MCF 10A (cell line): ENCODE results near the gene KLHL21. TPM values are rescaled to one million over a fixed set of nuclear protein-coding genes. Genes with fewer than 3 reads are reported as not detected.

Experiments used
- BruUV-seq: library from RNA; stranded (reverse); fragments of 400-500 nt; replicated peaks from 2 replicates; lab custom pipeline; 2021; lab: Mats Ljungman, UMichigan
- CTCF ChIA-PET: fragments of 300-600 bp; sonication (Branson Sonifier 250); formaldehyde crosslinking; extraction: SDS; loops from one replicate; lab custom pipeline; 2021; ENCODE audit warnings: antibody characterized with exemption, inconsistent platforms; lab: Yijun Ruan, JAX
- POLR2A ChIA-PET: fragments of 300-600, 350-650 bp; sonication (Branson Sonifier 250); formaldehyde crosslinking; extraction: SDS; loops from one replicate; lab custom pipeline; 2020; ENCODE audit warnings: antibody characterized with exemption, inconsistent platforms; lab: Yijun Ruan, JAX
- DNase-seq: peaks from one replicate; pipeline ENCODE4 v3.0.0-alpha.2; 2018; ENCODE audit not compliant: unreplicated experiment
- H3K27ac Mint-ChIP-seq: one replicate; pipeline ENCODE4 v1.8.0; 2022; ENCODE audit warnings: mild to moderate bottlenecking, low read depth, mixed read lengths; ENCODE audit not compliant: unreplicated experiment
- H3K27me3 Mint-ChIP-seq: one replicate; pipeline ENCODE4 v1.8.0; 2022; ENCODE audit warnings: mixed read lengths; ENCODE audit not compliant: insufficient read depth, unreplicated experiment
- H3K36me3 Mint-ChIP-seq: one replicate; pipeline ENCODE4 v1.8.0; 2022; ENCODE audit warnings: mild to moderate bottlenecking, moderate library complexity, mixed read lengths; ENCODE audit not compliant: insufficient read depth, unreplicated experiment
- H3K4me1 Mint-ChIP-seq: one replicate; pipeline ENCODE4 v1.8.0; 2022; ENCODE audit warnings: mixed read lengths; ENCODE audit not compliant: insufficient read depth, unreplicated experiment
- H3K4me3 Mint-ChIP-seq: one replicate; pipeline ENCODE4 v1.8.0; 2022; ENCODE audit warnings: mild to moderate bottlenecking, moderate library complexity, mixed read lengths; ENCODE audit not compliant: unreplicated experiment
- H3K9me3 Mint-ChIP-seq: one replicate; pipeline ENCODE4 v1.8.0; 2022; ENCODE audit warnings: mixed read lengths; ENCODE audit not compliant: unreplicated experiment
- CTCF ChIP-seq: fragments of 200-600 bp; IDR thresholded peaks from one replicate; pipeline ENCODE4 v1.8.0; 2022; ENCODE audit warnings: antibody characterized with exemption, mild to moderate bottlenecking; ENCODE audit not compliant: unreplicated experiment
- intact Hi-C: fragments of 100-400 bp; cut with micrococcal nuclease; formaldehyde crosslinking; loops from 2 replicates; pipeline ENCODE4 v1.14.1; 2022
- total RNA-seq: library from RNA; stranded (reverse); gene quantifications from 2 replicates; pipeline ENCODE4 v1.2.3, GENCODE V29; 2022

KLHL21 gene
- total RNA-seq, 1 experiment from 2014 or later, result 14.0 TPM

- Mint-ChIP-seq H3K4me1 (peaks cover 10% of the 10 kb centered on the region), H3K36me3 (peaks cover 81% of the 10 kb centered on the region), H3K4me3 (no peak overlapping the region), H3K9me3 (no peaks in the 10 kb centered on the region), H3K27ac (no peak overlapping the region), H3K27me3 (no peaks in the 10 kb centered on the region)
- POLR2A ChIA-PET, result interaction anchor here (1.3 kb wide), 1 partner anchor 14 kb away, joined by 3 read pairs; no protein-coding TSS in a partner anchor
- CTCF ChIA-PET, result no interaction called here
- DNase-seq, result no peak
- intact Hi-C loops, result no loop called here
- no TSS peak for BruUV-seq
- TF ChIP-seq CTCF, result no peak
Measured at GRCh38 chr1:6592441-6592840, 10.2 kb downstream of the KLHL21 start.

GRCh38 chr1:6591644-6592043 is 11.0 kb downstream of the KLHL21 start:
- intact Hi-C loops, result no loop called here
- Mint-ChIP-seq H3K4me1 (peaks cover 17% of the 10 kb centered on the region), H3K36me3 (peaks cover 73% of the 10 kb centered on the region), H3K4me3 (no peak overlapping the region), H3K27ac (no peak overlapping the region), H3K9me3 (no peaks in the 10 kb centered on the region), H3K27me3 (no peaks in the 10 kb centered on the region)
- no peak for TF ChIP-seq CTCF
- no peak for DNase-seq
- ChIA-PET POLR2A (interaction anchor here (1.3 kb wide), 1 partner anchor 15 kb away, joined by 3 read pairs; no protein-coding TSS in a partner anchor), CTCF (no interaction called here)
- BruUV-seq, result no TSS peak

- no peak overlapping the region for H3K27ac Mint-ChIP-seq
- no TSS peak for BruUV-seq
- no peaks in the 10 kb centered on the region for H3K9me3 Mint-ChIP-seq
- peaks cover 69% of the 10 kb centered on the region for H3K36me3 Mint-ChIP-seq
- POLR2A ChIA-PET, result interaction anchor here (1.3 to 6.9 kb wide), 2 partner anchors 11 to 15 kb away, joined by 3 to 69 read pairs; partner anchors contain the start of gene KLHL21
- no peak overlapping the region for H3K4me3 Mint-ChIP-seq
- peaks cover 17% of the 10 kb centered on the region for H3K4me1 Mint-ChIP-seq
- intact Hi-C loops, result no loop called here
- no peak for DNase-seq
- CTCF ChIA-PET, result no interaction called here
- no peaks in the 10 kb centered on the region for H3K27me3 Mint-ChIP-seq
- TF ChIP-seq CTCF, result no peak
Measured at GRCh38 chr1:6591222-6591621, 11.4 kb downstream of the KLHL21 start.

- no peak overlapping the region for H3K27ac Mint-ChIP-seq
- peaks cover 59% of the 10 kb centered on the region for H3K36me3 Mint-ChIP-seq
- no peak for TF ChIP-seq CTCF
- peaks cover 17% of the 10 kb centered on the region for H3K4me1 Mint-ChIP-seq
- BruUV-seq, result no TSS peak
- intact Hi-C loops, result no loop called here
- ChIA-PET CTCF (no interaction called here), POLR2A (interaction anchor here (0.5 to 6.9 kb wide), 4 partner anchors 8 to 36 kb away, joined by 3 to 69 read pairs (median 14); partner anchors contain the start of genes KLHL21 and ZBTB48)
- no peak overlapping the region for H3K4me3 Mint-ChIP-seq
- no peaks in the 10 kb centered on the region for H3K9me3 Mint-ChIP-seq
- no peak for DNase-seq
- no peaks in the 10 kb centered on the region for H3K27me3 Mint-ChIP-seq
Measured at GRCh38 chr1:6590046-6590445, 12.6 kb downstream of the KLHL21 start.
